ENCODE measurements around the gene WDR90.
"Not testable (repeated sequence)": the region's sequence is repeated elsewhere in the genome, so short reads cannot be mapped to it uniquely, and the experiment has no call there.

Gene WDR90

GRCh38 chr16:677316-678190 lies 28.4 kb downstream of the WDR90 start:
- no peak for FAIRE-seq

- FAIRE-seq: no peak
These were observed 29.2 kb downstream of the WDR90 start for GRCh38 chr16:678209-678857.

DNA sequence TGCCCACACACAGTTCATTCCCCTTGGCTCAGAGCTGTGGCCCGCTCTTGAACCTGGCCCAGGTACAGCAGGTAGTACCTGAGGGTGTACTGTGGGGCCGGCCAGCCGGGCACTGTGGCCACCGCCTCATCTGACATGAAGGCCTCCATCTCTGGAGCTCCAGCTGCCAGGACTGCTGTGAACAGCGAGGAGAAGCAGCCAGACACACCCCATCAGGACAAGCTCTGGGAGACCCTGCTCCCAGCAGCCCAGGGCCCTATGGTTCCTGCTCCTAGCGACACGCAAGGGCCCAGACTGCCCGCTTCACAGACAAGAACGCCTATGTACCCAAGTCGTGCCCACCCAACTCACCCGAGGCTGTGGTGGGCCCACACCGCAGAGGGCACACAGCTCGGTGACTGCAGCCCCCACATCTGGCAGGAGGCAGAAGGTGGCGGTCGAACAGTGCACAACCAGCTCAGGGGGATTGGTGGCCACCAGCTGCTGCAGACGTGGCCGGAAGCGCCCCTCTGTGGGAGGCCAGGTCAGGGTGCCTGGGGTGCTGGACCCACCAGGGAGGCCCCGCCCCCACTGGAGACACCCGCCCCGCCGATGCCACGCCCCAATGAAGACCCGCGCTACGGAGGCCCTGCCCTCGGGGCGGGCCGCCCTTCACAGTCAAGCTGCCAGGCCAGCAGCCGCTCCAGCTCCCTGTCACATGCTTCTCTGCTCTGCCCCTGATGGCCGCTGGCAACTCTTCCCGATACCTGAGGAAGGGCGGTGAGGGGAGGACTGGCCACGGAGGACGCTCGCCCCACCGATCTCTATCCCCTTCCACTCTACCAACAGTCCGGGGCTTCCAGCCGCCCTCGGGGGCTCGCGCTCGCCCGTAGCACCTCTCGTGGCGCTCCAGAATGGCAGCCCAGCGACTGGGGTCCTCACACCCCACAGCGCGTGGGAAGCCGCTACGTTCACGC lies 30.0 kb downstream of the WDR90 start:
- no peak for FAIRE-seq

- FAIRE-seq: no peak
These were observed 30.9 kb downstream of the WDR90 start, which contains the start of gene STUB1 for GRCh38 chr16:679814-680624. TSS of gene STUB1 (plus strand) at chr16:680410. CDS start at chr16:680526, 116 bp downstream.

GRCh38 chr16:680625-680945 lies 31.4 kb downstream of the WDR90 start:
- no peak for FAIRE-seq

DNA sequence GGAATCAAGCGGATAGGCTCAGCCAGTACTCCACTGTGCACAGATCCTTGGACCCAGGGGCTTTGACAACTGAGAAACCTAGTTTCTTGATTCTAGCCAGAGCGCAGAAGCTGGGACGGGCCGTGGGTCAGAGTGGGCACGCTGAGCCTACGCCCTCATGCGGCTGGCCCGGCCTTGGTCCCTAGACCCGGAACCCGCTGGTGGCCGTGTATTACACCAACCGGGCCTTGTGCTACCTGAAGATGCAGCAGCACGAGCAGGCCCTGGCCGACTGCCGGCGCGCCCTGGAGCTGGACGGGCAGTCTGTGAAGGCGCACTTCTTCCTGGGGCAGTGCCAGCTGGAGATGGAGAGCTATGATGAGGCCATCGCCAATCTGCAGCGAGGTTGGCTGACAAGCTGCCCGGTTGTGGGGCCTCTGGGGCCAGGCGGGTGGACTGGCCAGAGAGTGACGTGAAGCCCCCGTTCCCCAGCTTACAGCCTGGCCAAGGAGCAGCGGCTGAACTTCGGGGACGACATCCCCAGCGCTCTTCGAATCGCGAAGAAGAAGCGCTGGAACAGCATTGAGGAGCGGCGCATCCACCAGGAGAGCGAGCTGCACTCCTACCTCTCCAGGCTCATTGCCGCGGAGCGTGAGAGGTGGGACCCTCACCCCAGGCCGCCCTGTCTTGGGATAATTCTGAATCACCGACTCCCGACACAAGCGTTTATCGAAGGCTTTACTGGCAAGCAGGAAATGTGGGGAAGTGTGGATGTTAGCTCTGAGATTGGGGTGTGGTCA lies 32.0 kb downstream of the WDR90 start:
- no peak for FAIRE-seq

DNA sequence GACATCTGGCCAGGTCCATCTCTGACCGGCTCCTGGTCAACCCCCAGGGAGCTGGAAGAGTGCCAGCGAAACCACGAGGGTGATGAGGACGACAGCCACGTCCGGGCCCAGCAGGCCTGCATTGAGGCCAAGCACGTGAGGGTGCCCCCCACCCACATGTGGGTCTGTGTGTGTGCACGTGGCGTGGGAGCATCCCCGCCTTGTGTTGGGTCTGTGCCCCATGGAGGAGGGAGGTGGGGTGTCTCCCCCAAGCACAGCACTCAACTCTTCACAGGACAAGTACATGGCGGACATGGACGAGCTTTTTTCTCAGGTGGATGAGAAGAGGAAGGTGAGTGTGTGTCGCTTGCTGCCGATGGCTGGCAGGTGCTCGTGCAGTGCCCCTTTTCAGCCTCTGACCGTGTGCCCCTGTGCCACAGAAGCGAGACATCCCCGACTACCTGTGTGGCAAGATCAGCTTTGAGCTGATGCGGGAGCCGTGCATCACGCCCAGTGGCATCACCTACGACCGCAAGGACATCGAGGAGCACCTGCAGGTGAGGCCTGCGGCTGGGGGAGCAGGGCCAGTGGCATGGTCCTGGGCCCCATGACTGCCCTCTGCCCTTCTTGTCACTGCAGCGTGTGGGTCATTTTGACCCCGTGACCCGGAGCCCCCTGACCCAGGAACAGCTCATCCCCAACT lies 32.7 kb downstream of the WDR90 start:
- no peak for FAIRE-seq

- no peak for FAIRE-seq
These were observed 33.6 kb downstream of the WDR90 start for GRCh38 chr16:682493-683395.

- no peak for FAIRE-seq
These were observed 34.4 kb downstream of the WDR90 start for GRCh38 chr16:683396-684070.

DNA sequence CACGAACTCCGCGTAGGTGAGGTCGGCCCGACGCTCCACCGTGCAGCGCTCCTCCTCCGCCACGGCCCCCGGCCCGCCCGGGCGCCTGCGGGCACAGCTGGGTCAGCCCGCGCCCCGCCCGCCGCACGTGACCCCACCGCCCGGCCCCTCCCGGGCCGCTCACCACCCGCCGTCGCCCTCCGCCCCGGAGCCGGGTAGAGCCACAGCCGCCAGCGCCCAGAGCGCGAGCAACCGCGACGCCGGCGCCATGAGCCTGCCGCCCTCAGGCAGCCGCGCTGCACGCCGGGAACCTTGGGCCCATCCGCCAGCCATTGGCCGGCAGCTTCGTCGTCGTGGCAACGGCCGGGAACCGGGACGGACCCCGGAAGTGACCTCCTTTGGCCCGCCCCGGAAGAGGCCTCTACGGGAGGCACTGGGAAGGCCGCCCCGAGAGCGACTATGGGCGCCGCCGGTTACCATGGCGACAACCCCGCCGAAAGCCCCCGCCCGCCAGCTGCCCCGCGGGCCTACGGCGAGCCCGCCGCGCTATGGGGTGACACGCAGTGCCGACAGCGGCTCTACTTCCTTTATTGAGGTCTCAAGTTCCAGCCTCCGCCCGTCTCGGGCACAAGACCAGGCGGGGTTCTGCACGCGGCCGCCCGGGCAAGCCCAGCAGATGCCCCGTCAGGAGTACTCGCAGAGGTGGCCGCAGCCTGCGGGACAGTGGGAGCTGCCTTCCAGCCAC lies 35.1 kb downstream of the WDR90 start, which contains the start of gene JMJD8:
TSS of gene JMJD8 (minus strand) at position 264 of the 724 bp plus-strand sequence. CDS start at position 249, 15 bp downstream.
- no peak for FAIRE-seq

DNA sequence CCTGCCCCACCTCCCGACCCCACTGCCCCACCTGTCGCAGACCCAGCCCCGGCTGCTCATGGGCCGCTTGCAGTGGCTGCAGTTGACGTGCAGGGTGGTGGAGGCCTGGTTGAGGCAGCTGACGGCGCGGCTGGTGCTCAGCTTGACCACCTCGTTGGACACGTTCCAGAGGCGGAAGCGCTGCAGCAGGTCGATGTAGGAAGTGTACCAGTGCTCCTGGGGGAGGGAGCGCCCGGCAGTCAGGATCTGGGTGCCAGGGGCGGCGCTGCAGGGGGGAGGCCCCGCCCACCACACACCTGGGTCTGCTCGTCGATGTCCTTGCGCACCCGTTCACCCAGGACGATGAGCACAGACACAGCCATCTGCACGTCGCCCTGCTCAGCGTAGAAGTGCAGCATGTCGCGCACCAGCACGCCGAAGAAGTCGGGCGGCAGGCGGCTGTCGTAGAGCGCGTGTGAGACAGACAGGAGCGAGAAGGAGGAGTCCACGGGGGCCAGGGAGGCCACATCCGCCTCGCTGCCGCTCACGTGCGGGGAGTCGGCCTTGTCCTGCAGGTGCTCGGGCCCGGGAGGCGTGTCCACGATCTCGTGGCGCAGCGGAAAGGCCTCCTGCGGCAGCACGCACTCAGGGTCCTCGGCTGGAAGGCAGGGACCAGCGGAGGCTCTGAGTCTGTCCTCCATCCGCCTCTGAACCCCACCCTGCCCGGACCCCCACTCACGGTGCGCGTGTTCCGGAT lies 36.0 kb downstream of the WDR90 start:
- no peak for FAIRE-seq

DNA sequence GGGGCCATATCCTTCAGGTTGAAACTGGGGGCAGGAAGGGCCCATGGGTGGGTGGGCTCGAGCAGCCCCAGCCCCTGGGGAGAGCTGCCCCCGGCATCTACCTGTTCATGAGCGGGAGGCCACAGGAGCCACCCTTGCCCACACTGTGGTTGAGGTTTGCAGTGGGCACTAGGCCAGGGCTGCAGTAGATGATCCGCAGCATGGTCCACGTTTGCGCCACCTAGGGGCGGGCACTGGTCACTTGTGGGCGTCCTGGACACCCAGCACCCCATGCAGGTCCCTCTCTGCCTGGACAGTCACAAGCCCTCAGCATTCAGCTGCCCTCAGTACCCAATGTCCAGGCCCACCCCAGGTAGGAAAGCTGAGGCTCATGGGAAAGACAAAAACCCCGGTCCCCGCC lies 36.8 kb downstream of the WDR90 start:
- no peak for FAIRE-seq

DNA sequence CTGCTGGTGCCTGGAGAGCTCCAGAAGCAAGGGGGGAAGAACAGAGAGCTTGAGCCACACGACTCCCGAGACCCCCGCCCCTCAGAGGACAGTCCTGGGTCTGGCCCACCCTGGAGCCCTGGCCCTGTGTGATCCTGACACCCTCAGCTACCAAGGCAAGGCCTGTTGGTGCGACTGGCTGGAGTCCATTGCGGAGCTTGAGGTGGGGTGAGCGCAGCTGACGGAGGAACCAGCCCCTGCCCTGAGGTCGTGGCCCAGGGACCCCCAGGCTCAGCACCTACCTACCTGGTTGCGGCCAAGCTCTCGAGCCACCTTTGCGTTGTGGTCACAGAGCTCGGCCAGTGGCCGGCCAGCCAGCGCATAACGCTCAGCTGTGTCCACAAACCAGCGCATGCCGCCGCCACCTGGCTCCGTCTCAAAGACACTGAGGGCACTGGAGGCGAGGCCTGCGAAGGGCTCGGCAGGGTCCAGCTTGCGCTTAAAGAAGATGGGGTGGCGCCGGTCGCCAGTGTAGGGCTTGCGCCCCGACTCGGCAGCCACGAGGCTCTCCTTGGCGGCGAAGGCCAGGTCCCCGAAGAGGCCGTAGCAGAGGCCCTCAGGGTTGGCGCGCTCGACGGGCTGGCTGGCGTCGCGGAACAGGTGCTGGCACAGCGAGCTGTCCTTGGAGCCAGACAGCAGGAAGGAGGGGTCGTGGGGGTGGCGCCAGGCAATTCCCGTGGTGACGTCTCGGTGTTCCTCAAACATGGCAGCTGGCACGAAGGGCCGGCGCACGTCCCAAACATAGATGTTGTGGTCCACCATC lies 37.5 kb downstream of the WDR90 start:
- FAIRE-seq: no peak

DNA sequence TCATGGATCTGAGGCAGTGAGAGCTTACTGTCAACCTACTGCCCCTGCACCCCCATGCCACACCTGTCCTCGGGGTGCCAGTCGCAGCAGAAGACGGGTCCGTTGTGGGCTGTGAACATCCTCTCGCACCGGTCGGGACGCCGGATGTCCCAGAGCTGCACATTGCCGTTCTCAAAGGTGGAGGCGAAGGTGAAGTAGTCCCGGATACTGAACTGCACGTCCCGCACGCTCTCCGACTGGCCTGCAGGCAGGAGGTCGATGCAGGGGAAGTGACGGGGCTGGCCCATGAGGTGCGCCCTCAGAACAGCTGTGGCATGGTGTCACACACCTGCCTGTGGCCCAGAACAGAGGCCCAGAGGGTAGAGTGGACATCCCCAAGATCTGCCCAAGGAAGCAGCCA lies 38.3 kb downstream of the WDR90 start:
- FAIRE-seq: no peak

- no peak for FAIRE-seq
These were observed 40.2 kb downstream of the WDR90 start for GRCh38 chr16:689175-689897.

GRCh38 chr16:691242-691641 lies 42.1 kb downstream of the WDR90 start:
- FAIRE-seq: not testable (repeated sequence)
